Activated CD8-positive, alpha-beta memory T cell treated with anti-CD3 and anti-CD28 coated beads, Interleukin-2, amount 50 U/mL, for 48 hours (primary cell): ENCODE data around the gene UMODL1.

Experiments used
- DNase-seq: peaks from one replicate; pipeline ENCODE4 v3.0.0-alpha.2; 2020

The UMODL1 gene

GRCh38 chr21:42040411-42041180 lies 30.5 kb upstream of the UMODL1 start:
- no peak for DNase-seq

- DNase-seq: no peak
Measured at GRCh38 chr21:42041246-42041645, 29.9 kb upstream of the UMODL1 start.

- DNase-seq: no peak
Measured at GRCh38 chr21:42041711-42042110, 29.4 kb upstream of the UMODL1 start.

GRCh38 chr21:42042651-42043050 lies 28.5 kb upstream of the UMODL1 start:
- no peak for DNase-seq

GRCh38 chr21:42043201-42043895 lies 27.8 kb upstream of the UMODL1 start:
- no peak for DNase-seq

- DNase-seq: no peak
Measured at GRCh38 chr21:42043961-42044360, 27.2 kb upstream of the UMODL1 start.

- DNase-seq: no peak
Measured at GRCh38 chr21:42044871-42045495, 26.1 kb upstream of the UMODL1 start.

- no peak for DNase-seq
Measured at GRCh38 chr21:42047821-42048613, 23.1 kb upstream of the UMODL1 start.

- no peak for DNase-seq
Measured at GRCh38 chr21:42048870-42049577, 22.1 kb upstream of the UMODL1 start.

- DNase-seq: no peak
Measured at GRCh38 chr21:42049578-42050430, 21.3 kb upstream of the UMODL1 start.

GRCh38 chr21:42051788-42052187 lies 19.3 kb upstream of the UMODL1 start:
- no peak for DNase-seq

GRCh38 chr21:42055425-42055824 lies 15.7 kb upstream of the UMODL1 start:
- DNase-seq: no peak

GRCh38 chr21:42056468-42056867 lies 14.6 kb upstream of the UMODL1 start:
- DNase-seq: no peak

- DNase-seq: no peak
Measured at GRCh38 chr21:42056996-42057689, 14.0 kb upstream of the UMODL1 start.

- no peak for DNase-seq
Measured at GRCh38 chr21:42057851-42058437, 13.2 kb upstream of the UMODL1 start.

GRCh38 chr21:42058631-42059111 lies 12.4 kb upstream of the UMODL1 start:
- DNase-seq: no peak

- no peak for DNase-seq
Measured at GRCh38 chr21:42059141-42059540, 12.0 kb upstream of the UMODL1 start.

GRCh38 chr21:42059721-42060120 lies 11.4 kb upstream of the UMODL1 start:
- no peak for DNase-seq

- no peak for DNase-seq
Measured at GRCh38 chr21:42060166-42060565, 11.0 kb upstream of the UMODL1 start.
